ENCODE data around the gene CALR3. TPM values are rescaled to one million over a fixed set of nuclear protein-coding genes. Genes with fewer than 3 reads are reported as not detected.
"Not testable (repeated sequence)": the region's sequence is repeated elsewhere in the genome, so short reads cannot be mapped to it uniquely, and the experiment has no call there.

The CALR3 gene
- not detected for polyA plus RNA-seq
- long read RNA-seq, donor 1, result 0 reads
- long read RNA-seq, donor 2, result 0 reads
- long read RNA-seq, donor 3, result 0 reads
- long read RNA-seq, donor 4, result 0 reads
- long read RNA-seq, donor 5, result 0 reads
- long read RNA-seq, donor 6, result 0 reads
- long read RNA-seq, donor 7, result 0 reads
- long read RNA-seq, donor 8, result 0 reads
- long read RNA-seq, donor 9, result 0 reads
- long read RNA-seq, donor 10, result 0 reads

- no peaks in the 10 kb centered on the region for H3K27me3 ChIP-seq (ENCODE audit: control insufficient read depth in 3 of 3, insufficient read depth in 3 of 3, low read length in 3 of 3)
- DNase-seq, result peak; percentile 99
- H3K4me3 ChIP-seq (ENCODE audit: low read depth in 1 of 3, low read length in 3 of 3), result peak within 1 kb of the TSS; percentile 47 to 85 (median 62)
- no peak for FAIRE-seq
- peaks cover 0 to 5% (median 3%) of the 10 kb centered on the region in 3 donors for H3K36me3 ChIP-seq (ENCODE audit: control insufficient read depth in 3 of 3, insufficient read depth in 2 of 3, low read depth in 1 of 3, low read length in 3 of 3)
- peak within 1 kb of the TSS; percentile 33 to 67 (median 41) for H3K27ac ChIP-seq (ENCODE audit: low read depth in 1 of 3, low read length in 2 of 3)
- 0 to 1% (median 1%) methylated on average over 51 to 52 of the region's 52 CpGs for WGBS, 3 donors
- H3K4me1 ChIP-seq (ENCODE audit: control insufficient read depth in 3 of 3, insufficient read depth in 2 of 3, low read depth in 1 of 3, low read length in 2 of 3), result no peaks in the 10 kb centered on the region
- no peaks in the 10 kb centered on the region for H3K9me3 ChIP-seq (ENCODE audit: control insufficient read depth in 2 of 2, insufficient read depth in 1 of 2, low read depth in 1 of 2, low read length in 1 of 2)
Observed at GRCh38 chr19:16495982-16496612, at the start of gene CALR3, which contains the start of gene C19orf44. Gene CALR3 (minus strand): TSS chr19:16496167. CDS start chr19:16496129, 38 bp downstream. Gene C19orf44 (plus strand): TSS chr19:16496394. CDS start chr19:16500793, 4,399 bp downstream.

- no peaks in the 10 kb centered on the region for H3K9me3 ChIP-seq (ENCODE audit: control insufficient read depth in 2 of 2, insufficient read depth in 1 of 2, low read depth in 1 of 2, low read length in 1 of 2)
- FAIRE-seq (no peak), DNase-seq (no peak)
- peaks cover 0 to 10% (median 3%) of the 10 kb centered on the region in 3 donors for H3K4me1 ChIP-seq (ENCODE audit: control insufficient read depth in 3 of 3, insufficient read depth in 2 of 3, low read depth in 1 of 3, low read length in 2 of 3)
- peaks cover 0 to 14% (median 0%) of the 10 kb centered on the region in 3 donors for H3K36me3 ChIP-seq (ENCODE audit: control insufficient read depth in 3 of 3, insufficient read depth in 2 of 3, low read depth in 1 of 3, low read length in 3 of 3)
- no peak overlapping the region for H3K27ac ChIP-seq (ENCODE audit: low read depth in 1 of 3, low read length in 2 of 3)
- H3K27me3 ChIP-seq (ENCODE audit: control insufficient read depth in 3 of 3, insufficient read depth in 3 of 3, low read length in 3 of 3), result no peaks in the 10 kb centered on the region
- H3K4me3 ChIP-seq (ENCODE audit: low read depth in 1 of 3, low read length in 3 of 3), result no peak overlapping the region
- 84 to 90% (median 85%) methylated on average over 11 of the region's 11 CpGs for WGBS, 3 donors
Observed at GRCh38 chr19:16544473-16545231, 48.7 kb upstream of the CALR3 start.

DNA sequence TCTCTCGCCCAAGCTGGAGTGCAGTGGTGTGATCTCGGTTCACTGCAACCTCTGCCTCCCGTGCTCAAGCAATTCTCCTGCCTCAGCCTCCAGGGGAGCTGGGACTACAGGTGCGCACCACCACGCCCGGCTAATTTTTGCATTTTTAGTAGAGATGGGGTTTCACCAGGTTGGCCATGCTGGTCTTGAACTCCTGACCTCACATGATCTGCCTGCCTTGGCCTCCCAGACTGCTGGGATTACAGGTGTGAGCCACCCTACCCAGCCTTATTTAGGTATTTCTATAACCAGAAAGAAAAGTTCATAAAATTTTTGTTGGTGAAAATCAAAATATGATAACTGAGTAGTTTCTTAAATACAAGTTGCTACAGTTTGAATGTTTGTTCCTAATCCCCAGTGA lies 47.8 kb upstream of the CALR3 start:
- DNase-seq; H3K27me3 ChIP-seq (ENCODE audit: control insufficient read depth in 3 of 3, insufficient read depth in 3 of 3, low read length in 3 of 3); H3K27ac ChIP-seq (ENCODE audit: low read depth in 1 of 3, low read length in 2 of 3); FAIRE-seq; H3K9me3 ChIP-seq (ENCODE audit: control insufficient read depth in 2 of 2, insufficient read depth in 1 of 2, low read depth in 1 of 2, low read length in 1 of 2): not testable (repeated sequence)
- peaks cover 0 to 11% (median 3%) of the 10 kb centered on the region in 3 donors for H3K4me1 ChIP-seq (ENCODE audit: control insufficient read depth in 3 of 3, insufficient read depth in 2 of 3, low read depth in 1 of 3, low read length in 2 of 3)
- WGBS, 3 donors, result 69 to 80% (median 73%) methylated on average over 6 of the region's 6 CpGs
- H3K36me3 ChIP-seq (ENCODE audit: control insufficient read depth in 3 of 3, insufficient read depth in 2 of 3, low read depth in 1 of 3, low read length in 3 of 3), result peaks cover 0 to 20% (median 0%) of the 10 kb centered on the region in 3 donors
- peak overlapping the region in 1 of 3 donors; percentile 93 for H3K4me3 ChIP-seq (ENCODE audit: low read depth in 1 of 3, low read length in 3 of 3)

DNA sequence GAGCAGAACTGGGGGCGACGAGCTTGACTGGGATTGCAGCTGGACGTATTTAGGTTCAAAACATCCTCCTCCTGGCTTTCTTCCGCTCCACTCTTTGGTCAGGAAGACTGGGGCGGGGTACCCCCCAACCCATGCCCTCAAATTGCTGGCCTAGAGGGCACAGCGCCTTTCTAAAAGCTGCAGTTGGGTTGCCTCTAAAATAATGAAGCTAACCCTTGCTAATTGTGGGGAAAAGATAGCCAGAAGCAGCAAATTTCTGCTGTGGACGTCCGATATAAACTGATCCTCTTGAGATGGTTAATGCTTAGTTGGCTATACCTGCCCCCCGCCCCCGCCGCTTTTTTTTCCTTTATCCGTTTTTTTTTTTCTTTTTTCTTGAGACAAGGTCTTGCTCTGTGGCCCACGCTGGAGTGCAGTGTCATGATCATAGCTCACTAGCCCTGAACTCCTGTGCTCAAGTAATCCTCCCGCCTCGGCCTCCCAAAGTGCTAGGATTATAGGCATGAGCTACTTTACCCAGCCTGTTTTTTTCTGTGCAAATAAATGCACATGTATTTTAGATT lies 47.0 kb upstream of the CALR3 start:
- Histone ChIP-seq H3K27ac (ENCODE audit: low read depth in 1 of 3, low read length in 2 of 3) (peak overlapping the region; percentile 33 to 93 (median 83)), H3K27me3 (ENCODE audit: control insufficient read depth in 3 of 3, insufficient read depth in 3 of 3, low read length in 3 of 3) (no peaks in the 10 kb centered on the region), H3K4me3 (ENCODE audit: low read depth in 1 of 3, low read length in 3 of 3) (peak overlapping the region; percentile 90 to 93 (median 93)), H3K4me1 (ENCODE audit: control insufficient read depth in 3 of 3, insufficient read depth in 2 of 3, low read depth in 1 of 3, low read length in 2 of 3) (peaks cover 0 to 11% (median 3%) of the 10 kb centered on the region in 3 donors), H3K9me3 (ENCODE audit: control insufficient read depth in 2 of 2, insufficient read depth in 1 of 2, low read depth in 1 of 2, low read length in 1 of 2) (no peaks in the 10 kb centered on the region), H3K36me3 (ENCODE audit: control insufficient read depth in 3 of 3, insufficient read depth in 2 of 3, low read depth in 1 of 3, low read length in 3 of 3) (peaks cover 0 to 25% (median 0%) of the 10 kb centered on the region in 3 donors)
- FAIRE-seq, result no peak
- DNase-seq, result peak in 1 of 2 donors; percentile 9
- WGBS, 3 donors, result 2 to 3% (median 2%) methylated on average over 15 of the region's 15 CpGs

- DNase-seq (peak; percentile 95 to 98), FAIRE-seq (no peak)
- peak within 1 kb of the TSS; percentile 33 to 93 (median 83) for H3K27ac ChIP-seq (ENCODE audit: low read depth in 1 of 3, low read length in 2 of 3)
- peaks cover 0 to 11% (median 3%) of the 10 kb centered on the region in 3 donors for H3K4me1 ChIP-seq (ENCODE audit: control insufficient read depth in 3 of 3, insufficient read depth in 2 of 3, low read depth in 1 of 3, low read length in 2 of 3)
- H3K4me3 ChIP-seq (ENCODE audit: low read depth in 1 of 3, low read length in 3 of 3), result peak within 1 kb of the TSS; percentile 90 to 93 (median 93)
- peaks cover 0 to 32% (median 2%) of the 10 kb centered on the region in 3 donors for H3K36me3 ChIP-seq (ENCODE audit: control insufficient read depth in 3 of 3, insufficient read depth in 2 of 3, low read depth in 1 of 3, low read length in 3 of 3)
- H3K27me3 ChIP-seq (ENCODE audit: control insufficient read depth in 3 of 3, insufficient read depth in 3 of 3, low read length in 3 of 3), result no peaks in the 10 kb centered on the region
- WGBS, 3 donors, result 0% methylated on average over 84 to 108 of the region's 108 CpGs
- no peaks in the 10 kb centered on the region for H3K9me3 ChIP-seq (ENCODE audit: control insufficient read depth in 2 of 2, insufficient read depth in 1 of 2, low read depth in 1 of 2, low read length in 1 of 2)
Observed at GRCh38 chr19:16542045-16542909, 46.3 kb upstream of the CALR3 start, which contains the start of gene CHERP. Gene CHERP (minus strand): TSS chr19:16542437. CDS start chr19:16542378, 59 bp downstream.

DNA sequence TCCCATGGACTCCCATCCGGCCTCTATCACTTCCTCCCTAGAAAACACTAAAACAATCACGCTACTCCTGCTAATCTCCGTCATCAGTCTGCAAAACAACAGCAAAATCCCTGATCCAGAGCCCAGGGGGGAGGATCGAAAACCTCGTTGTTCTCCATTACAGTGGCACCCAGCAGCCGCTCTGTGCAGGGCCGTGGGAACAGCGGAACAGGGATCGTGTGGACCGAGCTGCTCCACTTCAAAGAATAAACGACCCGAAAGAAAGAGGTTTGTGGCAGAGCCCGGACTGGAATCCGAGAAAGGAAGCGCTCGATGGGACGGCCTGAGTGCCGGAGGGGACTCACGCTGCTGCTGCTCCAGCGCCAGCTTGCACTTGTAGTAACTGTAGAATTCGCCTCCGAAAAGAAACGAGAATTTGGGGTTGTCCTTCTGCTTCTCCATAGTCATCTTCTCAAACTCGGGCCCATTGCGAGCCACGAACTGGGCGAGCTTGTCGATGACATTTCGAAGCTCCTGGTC lies 45.6 kb upstream of the CALR3 start:
- 1% methylated on average over 29 of the region's 29 CpGs for WGBS, 3 donors
- FAIRE-seq (no peak), DNase-seq (no peak)
- peak overlapping the region in 2 of 3 donors; percentile 2 to 83 for H3K27ac ChIP-seq (ENCODE audit: low read depth in 1 of 3, low read length in 2 of 3)
- H3K36me3 ChIP-seq (ENCODE audit: control insufficient read depth in 3 of 3, insufficient read depth in 2 of 3, low read depth in 1 of 3, low read length in 3 of 3), result peaks cover 0 to 38% (median 3%) of the 10 kb centered on the region in 3 donors
- H3K9me3 ChIP-seq (ENCODE audit: control insufficient read depth in 2 of 2, insufficient read depth in 1 of 2, low read depth in 1 of 2, low read length in 1 of 2), result no peaks in the 10 kb centered on the region
- no peaks in the 10 kb centered on the region for H3K27me3 ChIP-seq (ENCODE audit: control insufficient read depth in 3 of 3, insufficient read depth in 3 of 3, low read length in 3 of 3)
- peak overlapping the region; percentile 90 to 93 (median 93) for H3K4me3 ChIP-seq (ENCODE audit: low read depth in 1 of 3, low read length in 3 of 3)
- H3K4me1 ChIP-seq (ENCODE audit: control insufficient read depth in 3 of 3, insufficient read depth in 2 of 3, low read depth in 1 of 3, low read length in 2 of 3), result peaks cover 0 to 11% (median 3%) of the 10 kb centered on the region in 3 donors

- no peak overlapping the region for H3K27ac ChIP-seq (ENCODE audit: low read depth in 1 of 3, low read length in 2 of 3)
- H3K27me3 ChIP-seq (ENCODE audit: control insufficient read depth in 3 of 3, insufficient read depth in 3 of 3, low read length in 3 of 3), result no peaks in the 10 kb centered on the region
- FAIRE-seq (no peak), DNase-seq (no peak)
- H3K36me3 ChIP-seq (ENCODE audit: control insufficient read depth in 3 of 3, insufficient read depth in 2 of 3, low read depth in 1 of 3, low read length in 3 of 3), result peaks cover 0 to 45% (median 5%) of the 10 kb centered on the region in 3 donors
- peaks cover 0 to 11% (median 3%) of the 10 kb centered on the region in 3 donors for H3K4me1 ChIP-seq (ENCODE audit: control insufficient read depth in 3 of 3, insufficient read depth in 2 of 3, low read depth in 1 of 3, low read length in 2 of 3)
- no peaks in the 10 kb centered on the region for H3K9me3 ChIP-seq (ENCODE audit: control insufficient read depth in 2 of 2, insufficient read depth in 1 of 2, low read depth in 1 of 2, low read length in 1 of 2)
- WGBS, 3 donors, result 65 to 80% (median 71%) methylated on average over 12 of the region's 12 CpGs
- peak overlapping the region in 2 of 3 donors; percentile 90 to 93 for H3K4me3 ChIP-seq (ENCODE audit: low read depth in 1 of 3, low read length in 3 of 3)
Observed at GRCh38 chr19:16540948-16541347, 45.0 kb upstream of the CALR3 start.
